Neural progenitor cell (in vitro differentiated cells): ENCODE data around the gene WDR88. TPM values are rescaled to one million over a fixed set of nuclear protein-coding genes. Genes with fewer than 3 reads are reported as not detected.

ENCODE experiments used
- DNase-seq: peaks from one replicate; pipeline ENCODE4 v3.0.0-alpha.2; 2016; ENCODE audit warnings: low spot score
- H2AFZ ChIP-seq: fragments of 200-600 bp; sonication (generic); replicated peaks from 2 replicates; pipeline ENCODE4 v1.6.1; 2016; ENCODE audit warnings: antibody characterized with exemption
- H3F3A ChIP-seq: fragments of 200-600 bp; sonication (generic); 2 replicates; pipeline ENCODE4 v1.6.1; 2016; ENCODE audit warnings: antibody characterized with exemption, low read depth
- H3K27ac ChIP-seq: fragments of 200-600 bp; sonication (generic); 2 replicates; pipeline ENCODE4 v1.5.1; 2016; ENCODE audit warnings: mild to moderate bottlenecking
- H3K27me3 ChIP-seq: fragments of 200-600 bp; sonication (generic); 2 replicates; pipeline ENCODE4 v1.6.1; 2016; ENCODE audit warnings: mild to moderate bottlenecking, moderate library complexity
- H3K36me3 ChIP-seq: fragments of 200-600 bp; sonication (generic); 2 replicates; pipeline ENCODE4 v1.5.1; 2016
- H3K4me1 ChIP-seq: fragments of 200-600 bp; sonication (generic); 2 replicates; pipeline ENCODE4 v1.6.1; 2016; ENCODE audit warnings: mixed run types
- H3K4me2 ChIP-seq: fragments of 200-600 bp; sonication (generic); 2 replicates; pipeline ENCODE4 v1.6.1; 2016
- H3K4me3 ChIP-seq: fragments of 200-600 bp; sonication (generic); 2 replicates; pipeline ENCODE4 v1.5.1; 2016
- H3K79me2 ChIP-seq: fragments of 200-600 bp; sonication (generic); 2 replicates; pipeline ENCODE4 v1.6.1; 2016; ENCODE audit warnings: low read depth
- H3K9ac ChIP-seq: fragments of 200-600 bp; sonication (generic); 2 replicates; pipeline ENCODE4 v1.6.1; 2016
- H3K9me3 ChIP-seq: fragments of 200-600 bp; sonication (generic); 2 replicates; pipeline ENCODE4 v1.5.1; 2016; ENCODE audit warnings: low read depth
- H4K20me1 ChIP-seq: fragments of 200-600 bp; sonication (generic); 2 replicates; pipeline ENCODE4 v1.6.1; 2016; ENCODE audit warnings: low read depth
- H3K27ac Mint-ChIP-seq: 3 replicates; pipeline ENCODE4 v1.8.0; 2021; ENCODE audit warnings: mixed read lengths
- H3K27me3 Mint-ChIP-seq: 2 replicates; pipeline ENCODE4 v1.8.0; 2022; ENCODE audit warnings: low read depth, mild to moderate bottlenecking, inconsistent platforms, moderate library complexity, mixed read lengths; ENCODE audit not compliant: insufficient read depth
- H3K36me3 Mint-ChIP-seq: 3 replicates; pipeline ENCODE4 v1.8.0; 2021; ENCODE audit warnings: mixed read lengths
- H3K4me1 Mint-ChIP-seq: 3 replicates; pipeline ENCODE4 v1.8.0; 2021; ENCODE audit warnings: mixed read lengths
- H3K4me3 Mint-ChIP-seq: 3 replicates; pipeline ENCODE4 v1.8.0; 2021; ENCODE audit warnings: mild to moderate bottlenecking, moderate library complexity, mixed read lengths
- H3K9me3 Mint-ChIP-seq: 3 replicates; pipeline ENCODE4 v1.8.0; 2020; ENCODE audit warnings: mixed read lengths
- EZH2 ChIP-seq: fragments of 200-600 bp; sonication (generic); IDR thresholded peaks from 2 replicates; pipeline ENCODE4 v1.6.1; 2017; ENCODE audit warnings: antibody characterized with exemption, mild to moderate bottlenecking, moderate library complexity
- EZH2phosphoT487 ChIP-seq: fragments of 200-600 bp; sonication (generic); IDR thresholded peaks from 2 replicates; pipeline ENCODE4 v1.6.1; 2017; ENCODE audit warnings: antibody characterized with exemption
- total RNA-seq: library from RNA; depleted of rRNA; stranded (reverse); fragments of >200 nt; gene quantifications from 2 replicates; pipeline ENCODE4 v1.2.3, GENCODE V29; 2015; ENCODE audit warnings: low replicate concordance
- TF ChIP-seq, protein P1 (sequence below): fragments of 200-600 bp; sonication (generic); IDR thresholded peaks from 2 replicates; pipeline ENCODE4 v1.5.1; 2017; ENCODE audit warnings: antibody characterized with exemption, mild to moderate bottlenecking

Gene WDR88
- total RNA-seq, 1 donor from 2014 or later: not detected

DNA sequence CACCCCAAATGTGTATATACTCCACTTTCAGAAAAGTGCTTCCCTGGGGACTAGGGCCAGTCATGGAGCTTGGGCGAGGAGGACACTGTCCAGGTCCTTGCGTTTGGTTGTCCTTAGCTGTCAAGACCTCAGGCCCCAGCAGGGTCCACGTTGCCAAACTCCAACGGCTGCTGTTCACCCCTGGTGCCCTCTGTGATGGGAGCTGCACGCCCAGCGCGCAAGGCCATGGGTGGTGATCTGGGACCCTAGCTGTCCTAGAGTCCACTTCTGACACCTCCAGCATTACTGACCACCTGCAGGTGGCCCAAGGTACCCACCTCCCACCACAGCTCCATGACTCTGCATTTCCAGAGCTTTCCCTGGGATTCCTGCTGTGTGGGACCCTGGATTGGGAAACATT, 66.3 kb downstream of the WDR88 start:
- peaks cover 4% of the 10 kb centered on the region for H3K27me3 Mint-ChIP-seq
- H3K9me3 Mint-ChIP-seq: no peaks in the 10 kb centered on the region
- H3K9ac ChIP-seq: no peak overlapping the region
- no peak overlapping the region for H2AFZ ChIP-seq
- TF ChIP-seq, protein P1, sequence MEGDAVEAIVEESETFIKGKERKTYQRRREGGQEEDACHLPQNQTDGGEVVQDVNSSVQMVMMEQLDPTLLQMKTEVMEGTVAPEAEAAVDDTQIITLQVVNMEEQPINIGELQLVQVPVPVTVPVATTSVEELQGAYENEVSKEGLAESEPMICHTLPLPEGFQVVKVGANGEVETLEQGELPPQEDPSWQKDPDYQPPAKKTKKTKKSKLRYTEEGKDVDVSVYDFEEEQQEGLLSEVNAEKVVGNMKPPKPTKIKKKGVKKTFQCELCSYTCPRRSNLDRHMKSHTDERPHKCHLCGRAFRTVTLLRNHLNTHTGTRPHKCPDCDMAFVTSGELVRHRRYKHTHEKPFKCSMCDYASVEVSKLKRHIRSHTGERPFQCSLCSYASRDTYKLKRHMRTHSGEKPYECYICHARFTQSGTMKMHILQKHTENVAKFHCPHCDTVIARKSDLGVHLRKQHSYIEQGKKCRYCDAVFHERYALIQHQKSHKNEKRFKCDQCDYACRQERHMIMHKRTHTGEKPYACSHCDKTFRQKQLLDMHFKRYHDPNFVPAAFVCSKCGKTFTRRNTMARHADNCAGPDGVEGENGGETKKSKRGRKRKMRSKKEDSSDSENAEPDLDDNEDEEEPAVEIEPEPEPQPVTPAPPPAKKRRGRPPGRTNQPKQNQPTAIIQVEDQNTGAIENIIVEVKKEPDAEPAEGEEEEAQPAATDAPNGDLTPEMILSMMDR: no peak
- TF ChIP-seq EZH2phosphoT487 (no peak), EZH2 (no peak)
- peaks cover 4% of the 10 kb centered on the region for H3F3A ChIP-seq
- H3K4me1 ChIP-seq: peaks cover 6% of the 10 kb centered on the region
- H3K4me2 ChIP-seq: no peak overlapping the region
- DNase-seq: no peak
- H3K36me3 Mint-ChIP-seq: peaks cover 9% of the 10 kb centered on the region
- H3K79me2 ChIP-seq: no peaks in the 10 kb centered on the region
- no peak overlapping the region for H3K4me3 Mint-ChIP-seq
- H4K20me1 ChIP-seq: peaks cover 31% of the 10 kb centered on the region
- peaks cover 18% of the 10 kb centered on the region for H3K27me3 ChIP-seq
- H3K4me1 Mint-ChIP-seq: peaks cover 10% of the 10 kb centered on the region
- no peak overlapping the region for H3K27ac Mint-ChIP-seq
- no peaks in the 10 kb centered on the region for H3K36me3 ChIP-seq
- no peak overlapping the region for H3K27ac ChIP-seq
- no peak overlapping the region for H3K4me3 ChIP-seq
- no peaks in the 10 kb centered on the region for H3K9me3 ChIP-seq

DNA sequence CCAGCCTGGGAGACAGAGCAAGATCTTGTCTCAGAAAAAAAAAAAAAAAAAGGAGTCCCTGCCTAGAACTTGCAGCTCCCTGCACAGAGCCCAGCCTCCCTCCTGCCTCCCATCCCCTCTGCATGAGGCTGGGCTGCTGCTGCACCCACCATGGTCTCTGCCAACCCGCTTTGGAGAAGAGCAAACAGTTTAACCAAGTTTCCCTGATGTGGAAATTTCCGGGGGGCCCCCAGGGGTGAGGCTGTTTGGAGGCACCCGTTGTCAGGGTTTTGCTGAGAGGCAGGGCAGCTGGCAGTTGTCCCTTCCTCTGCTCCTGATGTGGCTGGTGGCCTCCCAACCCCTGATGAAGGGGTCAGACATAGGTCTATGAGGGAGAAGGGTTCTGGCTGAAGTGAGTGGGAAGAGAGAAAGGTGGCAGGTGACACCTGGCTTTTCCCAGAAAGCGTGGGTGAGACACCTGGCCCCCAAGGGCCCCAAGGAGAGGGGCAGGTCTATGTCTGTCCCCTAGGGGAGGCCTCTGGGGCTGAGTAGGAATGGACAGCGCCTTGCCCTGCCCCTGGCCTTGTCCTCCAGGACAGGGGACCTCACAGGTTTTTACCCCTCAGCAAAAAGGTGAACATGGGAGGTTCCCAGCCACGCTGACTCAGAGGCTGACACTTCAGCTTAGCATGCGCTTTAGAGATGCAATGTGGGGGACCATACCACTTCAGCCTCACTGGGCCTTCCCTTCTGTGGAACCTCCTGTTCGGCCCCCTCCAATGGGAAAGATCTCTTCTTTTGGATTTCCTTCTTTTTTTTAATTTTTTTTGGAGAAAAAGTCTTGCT, 67.7 kb downstream of the WDR88 start:
- no peak overlapping the region for H3K4me2 ChIP-seq
- H3K4me3 ChIP-seq: no peak overlapping the region
- H2AFZ ChIP-seq: no peak overlapping the region
- TF ChIP-seq EZH2phosphoT487: no peak
- TF ChIP-seq, protein P1: no peak
- no peak for TF ChIP-seq EZH2
- H3K4me1 Mint-ChIP-seq: peaks cover 6% of the 10 kb centered on the region
- H4K20me1 ChIP-seq: peaks cover 31% of the 10 kb centered on the region
- no peaks in the 10 kb centered on the region for H3F3A ChIP-seq
- no peak overlapping the region for H3K27ac ChIP-seq
- H3K27ac Mint-ChIP-seq: no peak overlapping the region
- H3K9ac ChIP-seq: no peak overlapping the region
- no peak overlapping the region for H3K4me3 Mint-ChIP-seq
- H3K9me3 Mint-ChIP-seq: no peaks in the 10 kb centered on the region
- H3K36me3 Mint-ChIP-seq: peaks cover 10% of the 10 kb centered on the region
- H3K9me3 ChIP-seq: no peaks in the 10 kb centered on the region
- peaks cover 6% of the 10 kb centered on the region for H3K4me1 ChIP-seq
- no peaks in the 10 kb centered on the region for H3K36me3 ChIP-seq
- no peak for DNase-seq
- H3K79me2 ChIP-seq: no peaks in the 10 kb centered on the region
- H3K27me3 ChIP-seq: peaks cover 10% of the 10 kb centered on the region
- peaks cover 4% of the 10 kb centered on the region for H3K27me3 Mint-ChIP-seq

DNA sequence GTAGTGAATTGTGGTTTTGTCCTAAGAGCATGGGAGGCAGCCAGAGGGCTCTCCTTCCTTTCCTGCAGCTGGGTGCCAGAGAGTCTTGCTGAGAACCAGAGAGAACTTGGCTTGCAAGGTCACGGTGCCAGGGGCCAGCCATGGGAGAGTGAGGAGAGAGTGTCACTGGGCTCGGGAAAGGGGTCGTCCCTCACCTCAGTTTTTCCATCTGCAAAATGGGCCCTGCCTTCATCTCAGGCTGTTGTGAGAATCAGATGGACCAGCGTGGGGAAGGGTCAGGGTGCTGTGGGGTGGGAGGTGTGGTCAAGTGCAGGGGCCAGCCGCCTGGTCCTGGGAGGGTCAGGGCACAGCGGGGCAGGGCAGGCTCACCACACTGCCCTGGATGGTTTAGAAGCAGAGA, 69.6 kb downstream of the WDR88 start:
- Histone ChIP-seq H3K9ac (no peak overlapping the region), H3K79me2 (no peaks in the 10 kb centered on the region), H3K27ac (no peak overlapping the region), H3K4me3 (no peak overlapping the region), H2AFZ (no peak overlapping the region), H4K20me1 (peaks cover 17% of the 10 kb centered on the region), H3K9me3 (no peaks in the 10 kb centered on the region), H3K4me2 (no peak overlapping the region), H3F3A (no peaks in the 10 kb centered on the region), H3K36me3 (no peaks in the 10 kb centered on the region), H3K4me1 (no peaks in the 10 kb centered on the region), H3K27me3 (no peaks in the 10 kb centered on the region)
- Mint-ChIP-seq H3K27ac (no peak overlapping the region), H3K9me3 (no peaks in the 10 kb centered on the region), H3K36me3 (peaks cover 10% of the 10 kb centered on the region), H3K4me1 (peaks cover 6% of the 10 kb centered on the region), H3K4me3 (no peak overlapping the region), H3K27me3 (peaks cover 2% of the 10 kb centered on the region)
- no peak for TF ChIP-seq EZH2phosphoT487
- TF ChIP-seq, protein P1: no peak
- TF ChIP-seq EZH2: no peak
- DNase-seq: no peak
